HCT116 (cell line): ENCODE data around the gene SLC2A1. TPM values are rescaled to one million over a fixed set of nuclear protein-coding genes. Genes with fewer than 3 reads are reported as not detected.

Source experiments
- ATAC-seq: fragments of 200-7000 bp; cut with Tn5 transposase; 2 replicates; pipeline ENCODE4 v1.9.1; 2020; ENCODE audit warnings: mild to moderate bottlenecking, moderate library complexity
- BruUV-seq: library from RNA; stranded (reverse); fragments of 400-500 nt; replicated peaks from 2 replicates; lab custom pipeline; 2021; lab: Mats Ljungman, UMichigan
- CTCF ChIA-PET: fragments of 300-600 bp; sonication (Branson Sonifier 250); formaldehyde crosslinking; loops from one replicate; lab custom pipeline; 2021; ENCODE audit warnings: antibody characterized with exemption; lab: Charles Lee
- POLR2A ChIA-PET: fragments of 300-600, 350-600 bp; sonication (Branson Sonifier 250); formaldehyde crosslinking; loops from one replicate; lab custom pipeline; 2021; ENCODE audit warnings: antibody characterized with exemption; lab: Charles Lee
- RAD21 ChIA-PET, 2 experiments: fragments of 300-600 bp; sonication (Branson Sonifier 250); formaldehyde crosslinking; loops; one replicate each; lab custom pipeline; 2023; ENCODE audit warnings: low total read pairs in 2 of 2; ENCODE audit not compliant: uncharacterized antibody in 2 of 2, unreplicated experiment in 2 of 2, low non-redundant PET in 1 of 2; lab: Charles Lee
- DNase-seq: peaks from one replicate; pipeline ENCODE4 v3.0.0-alpha.2; 2010; ENCODE audit warnings: low read depth, low spot score
- H2AFZ ChIP-seq: fragments of 200-600 bp; shearing (Covaris generic), sonication (generic); 2 replicates; pipeline ENCODE4 v1.6.1; 2017; ENCODE audit warnings: low read depth, mixed run types, mixed read lengths, antibody characterized with exemption, low read length; ENCODE audit not compliant: poor library complexity, severe bottlenecking
- H3K27ac ChIP-seq: 2 replicates; pipeline ENCODE4 v1.5.1; 2012; ENCODE audit warnings: low read depth, low read length
- H3K27me3 ChIP-seq: fragments of 200-600 bp; sonication (generic); 2 replicates; pipeline ENCODE4 v1.6.1; 2016; ENCODE audit warnings: mixed run types, low read length, mixed read lengths; ENCODE audit not compliant: insufficient read depth
- H3K36me3 ChIP-seq, 2 experiments: fragments of 200-500 bp in 1 of 2; fragments of 200-600 bp in 1 of 2; sonication (Bioruptor generic) in 1 of 2; sonication (generic) in 1 of 2; 2 replicates each; pipeline versions ENCODE4 v1.5.1 to v1.6.1; 2014 to 2016; ENCODE audit warnings: low read length in 2 of 2, inconsistent platforms in 1 of 2, mixed read lengths in 1 of 2, mixed run types in 1 of 2; ENCODE audit not compliant: insufficient read depth in 2 of 2, control insufficient read depth in 1 of 2
- H3K4me1 ChIP-seq, 2 experiments: fragments of 200-600 bp in 1 of 2; sonication (generic) in 1 of 2; 2 replicates each; pipeline versions ENCODE4 v1.5.1 to v1.6.1; 2012 to 2017; ENCODE audit warnings: low read length in 2 of 2, inconsistent platforms in 1 of 2, mild to moderate bottlenecking in 1 of 2, mixed read lengths in 1 of 2, mixed run types in 1 of 2, moderate library complexity in 1 of 2; ENCODE audit not compliant: insufficient read depth in 2 of 2, control insufficient read depth in 1 of 2
- H3K4me2 ChIP-seq: fragments of 200-600 bp; sonication (generic); 2 replicates; pipeline ENCODE4 v1.6.1; 2017; ENCODE audit warnings: mixed run types, low read length, mixed read lengths
- H3K4me3 ChIP-seq, 2 experiments: fragments of 200-600 bp in 1 of 2; sonication (generic) in 1 of 2; replicated peaks in 1 of 2; 2 replicates each; pipeline ENCODE4 v1.5.1; 2011 to 2016; ENCODE audit warnings: low read length in 2 of 2, control low read depth in 1 of 2, low read depth in 1 of 2, mild to moderate bottlenecking in 1 of 2, mixed read lengths in 1 of 2, mixed run types in 1 of 2
- H3K79me2 ChIP-seq: fragments of 200-600 bp; sonication (generic); 2 replicates; pipeline ENCODE4 v1.6.1; 2017; ENCODE audit warnings: mild to moderate bottlenecking, mixed run types, low read length, moderate library complexity, mixed read lengths; ENCODE audit not compliant: insufficient read depth
- H3K9ac ChIP-seq: fragments of 200-600 bp; sonication (generic); 2 replicates; pipeline ENCODE4 v1.6.1; 2016; ENCODE audit warnings: low read length, mixed read lengths
- H3K9me2 ChIP-seq: fragments of 200-600 bp; sonication (generic), shearing (Covaris generic); 2 replicates; pipeline ENCODE4 v1.6.1; 2017; ENCODE audit warnings: mixed run types, mild to moderate bottlenecking, moderate library complexity; ENCODE audit not compliant: insufficient read depth
- H3K9me3 ChIP-seq, 2 experiments: fragments of 200-500 bp in 1 of 2; fragments of 200-600 bp in 1 of 2; sonication (Bioruptor generic) in 1 of 2; sonication (generic) in 1 of 2; 2 replicates each; pipeline ENCODE4 v1.6.1; 2014 to 2017; ENCODE audit warnings: low read length in 2 of 2, mixed read lengths in 2 of 2, inconsistent platforms in 1 of 2, low read depth in 1 of 2, mild to moderate bottlenecking in 1 of 2, mixed run types in 1 of 2, moderate library complexity in 1 of 2; ENCODE audit not compliant: control insufficient read depth in 1 of 2, insufficient read depth in 1 of 2
- H4K20me1 ChIP-seq: fragments of 200-600 bp; sonication (generic), shearing (Covaris generic); 2 replicates; pipeline ENCODE4 v1.6.1; 2017; ENCODE audit warnings: mixed run types, mild to moderate bottlenecking, moderate library complexity; ENCODE audit not compliant: insufficient read depth
- CBX3 ChIP-seq: IDR thresholded peaks from 2 replicates; pipeline ENCODE4 v1.6.1; 2012; ENCODE audit warnings: low read depth
- CEBPB ChIP-seq: IDR thresholded peaks from 2 replicates; pipeline ENCODE4 v1.6.1; 2012; ENCODE audit warnings: low read depth
- EGR1 ChIP-seq: IDR thresholded peaks from 2 replicates; pipeline ENCODE4 v1.6.1; 2012; ENCODE audit warnings: low read depth
- ELF1 ChIP-seq: IDR thresholded peaks from 2 replicates; pipeline ENCODE4 v1.6.1; 2012; ENCODE audit warnings: low read depth, borderline replicate concordance
- EZH2 ChIP-seq: fragments of 200-600 bp; sonication (generic); IDR thresholded peaks from 2 replicates; pipeline ENCODE4 v1.6.1; 2017; ENCODE audit warnings: antibody characterized with exemption, mixed run types
- EZH2phosphoT487 ChIP-seq: fragments of 200-600 bp; IDR thresholded peaks from 2 replicates; pipeline ENCODE4 v1.6.1; 2018; ENCODE audit warnings: antibody characterized with exemption, borderline replicate concordance
- FOSL1 ChIP-seq: IDR thresholded peaks from 2 replicates; pipeline ENCODE4 v1.6.1; 2012; ENCODE audit warnings: low read depth
- JUND ChIP-seq: IDR thresholded peaks from 2 replicates; pipeline ENCODE4 v1.6.1; 2012
- POLR2A ChIP-seq: IDR thresholded peaks from 2 replicates; pipeline ENCODE4 v1.7.0; 2011; ENCODE audit warnings: borderline replicate concordance; ENCODE audit not compliant: insufficient read depth, insufficient read length; ENCODE audit errors: extremely low read depth
- SIN3A ChIP-seq: IDR thresholded peaks from 2 replicates; pipeline ENCODE4 v1.6.1; 2012; ENCODE audit warnings: low read depth
- SRF ChIP-seq: IDR thresholded peaks from 2 replicates; pipeline ENCODE4 v1.6.1; 2012; ENCODE audit warnings: low read depth
- TCF7L2 ChIP-seq: IDR thresholded peaks from 2 replicates; pipeline ENCODE4 v1.7.0; 2011; ENCODE audit warnings: borderline replicate concordance, inconsistent platforms; ENCODE audit not compliant: insufficient read depth, insufficient read length; ENCODE audit errors: extremely low read depth
- YY1 ChIP-seq: IDR thresholded peaks from 2 replicates; pipeline ENCODE4 v1.6.1; 2011; ENCODE audit warnings: low read length, low read depth, moderate library complexity, mild to moderate bottlenecking; ENCODE audit not compliant: insufficient replicate concordance; ENCODE audit errors: extremely low read depth
- ZNF274 ChIP-seq: fragments of 200-500 bp; sonication (Bioruptor generic); IDR thresholded peaks from 2 replicates; pipeline ENCODE4 v1.6.1; 2014; ENCODE audit warnings: mild to moderate bottlenecking, low read depth, low read length, inconsistent platforms
- intact Hi-C: fragments of 100-400 bp; cut with micrococcal nuclease; formaldehyde crosslinking; loops from 2 replicates; pipeline ENCODE4 v1.10.0; 2022
- total RNA-seq: library from RNA; stranded (reverse); gene quantifications from one replicate; pipeline ENCODE4 v1.2.1, GENCODE V29; 2021; ENCODE audit not compliant: unreplicated experiment
- TF ChIP-seq, protein P1 (sequence below), 3 experiments: fragments of 200-600 bp in 1 of 3; sonication (generic) in 1 of 3; IDR thresholded peaks in 2 of 3; conservative IDR thresholded peaks in 1 of 3; 2 replicates each; pipeline ENCODE4 v1.5.1; 2012 to 2017; ENCODE audit warnings: low read depth in 2 of 3, low read length in 2 of 3, antibody characterized with exemption in 1 of 3, borderline replicate concordance in 1 of 3, control low read depth in 1 of 3, mild to moderate bottlenecking in 1 of 3, mixed read lengths in 1 of 3, mixed run types in 1 of 3, moderate library complexity in 1 of 3; ENCODE audit not compliant: insufficient read depth in 1 of 3
- TF ChIP-seq, protein P2 (sequence below): IDR thresholded peaks from 2 replicates; pipeline ENCODE4 v1.6.1; 2012
- TF ChIP-seq, protein P3 (sequence below): IDR thresholded peaks from 2 replicates; pipeline ENCODE4 v1.6.1; 2012; ENCODE audit warnings: low read depth
- TF ChIP-seq, protein P4 (sequence below): IDR thresholded peaks from 2 replicates; pipeline ENCODE4 v1.6.1; 2012

The SLC2A1 gene
- total RNA-seq, 1 experiment from 2014 or later = 248 TPM

DNA sequence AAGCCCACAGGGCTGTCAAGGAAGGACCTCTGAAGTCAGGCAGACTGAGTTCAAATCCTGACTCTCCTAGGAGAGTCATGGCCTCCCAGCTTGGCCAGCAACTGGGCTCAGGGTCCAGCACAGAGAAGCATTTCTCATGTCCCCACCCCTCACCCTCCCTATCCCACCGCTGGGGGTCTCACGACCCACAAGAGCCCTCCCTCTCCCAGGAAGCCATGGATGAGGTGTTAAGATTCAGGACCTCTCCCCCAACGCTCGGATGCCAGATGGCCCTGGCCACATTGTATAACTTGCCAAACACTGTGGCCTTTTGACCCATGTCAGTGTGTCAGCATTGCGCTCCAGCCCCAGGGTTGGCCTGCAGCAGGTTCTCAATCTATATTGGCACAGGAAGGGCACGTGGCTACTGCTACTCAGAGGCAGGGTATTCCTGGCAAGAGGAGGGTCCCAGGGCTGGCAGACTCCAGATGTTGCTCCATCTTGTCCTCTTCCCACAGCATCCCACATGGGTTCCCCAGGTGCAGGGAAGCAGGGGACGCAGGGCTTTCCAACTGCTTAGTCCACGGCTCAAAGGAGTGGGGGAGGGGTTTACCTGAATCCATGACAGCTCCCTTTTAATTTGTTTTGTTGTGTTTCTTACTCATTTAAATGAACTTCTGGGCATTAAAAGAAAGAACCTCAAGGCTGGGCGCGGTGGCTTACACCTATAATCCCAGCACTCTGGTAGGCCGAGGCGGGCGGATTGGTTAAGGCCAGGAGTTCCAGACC, 10.5 kb downstream of the SLC2A1 start:
- POLR2A ChIA-PET = interaction anchor here (1.4 kb wide), 1 partner anchor 11 kb away, joined by 4 read pairs; no protein-coding TSS in a partner anchor

More for the DNA sequence above, 10.5 kb downstream of the SLC2A1 start:
- no peak overlapping the region for H3K9ac ChIP-seq
- H3K79me2 ChIP-seq = peaks cover 98% of the 10 kb centered on the region
- no peaks in the 10 kb centered on the region for H4K20me1 ChIP-seq
- ATAC-seq = no peak
- no peaks in the 10 kb centered on the region for H3K9me3 ChIP-seq
- TF ChIP-seq TCF7L2 = no peak
- TF ChIP-seq, protein P1, sequence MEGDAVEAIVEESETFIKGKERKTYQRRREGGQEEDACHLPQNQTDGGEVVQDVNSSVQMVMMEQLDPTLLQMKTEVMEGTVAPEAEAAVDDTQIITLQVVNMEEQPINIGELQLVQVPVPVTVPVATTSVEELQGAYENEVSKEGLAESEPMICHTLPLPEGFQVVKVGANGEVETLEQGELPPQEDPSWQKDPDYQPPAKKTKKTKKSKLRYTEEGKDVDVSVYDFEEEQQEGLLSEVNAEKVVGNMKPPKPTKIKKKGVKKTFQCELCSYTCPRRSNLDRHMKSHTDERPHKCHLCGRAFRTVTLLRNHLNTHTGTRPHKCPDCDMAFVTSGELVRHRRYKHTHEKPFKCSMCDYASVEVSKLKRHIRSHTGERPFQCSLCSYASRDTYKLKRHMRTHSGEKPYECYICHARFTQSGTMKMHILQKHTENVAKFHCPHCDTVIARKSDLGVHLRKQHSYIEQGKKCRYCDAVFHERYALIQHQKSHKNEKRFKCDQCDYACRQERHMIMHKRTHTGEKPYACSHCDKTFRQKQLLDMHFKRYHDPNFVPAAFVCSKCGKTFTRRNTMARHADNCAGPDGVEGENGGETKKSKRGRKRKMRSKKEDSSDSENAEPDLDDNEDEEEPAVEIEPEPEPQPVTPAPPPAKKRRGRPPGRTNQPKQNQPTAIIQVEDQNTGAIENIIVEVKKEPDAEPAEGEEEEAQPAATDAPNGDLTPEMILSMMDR (IDR thresholded peaks at IDR 0.05 in 2 of 3, conservative IDR thresholded peaks at IDR 0.05 in 1 of 3; ENCODE audit: borderline replicate concordance in 1 of 3, insufficient read depth in 1 of 3, low read depth in 2 of 3, low read length in 2 of 3) = no peak
- TF ChIP-seq EGR1 = no peak
- TF ChIP-seq YY1 = no peak
- TF ChIP-seq, protein P2, sequence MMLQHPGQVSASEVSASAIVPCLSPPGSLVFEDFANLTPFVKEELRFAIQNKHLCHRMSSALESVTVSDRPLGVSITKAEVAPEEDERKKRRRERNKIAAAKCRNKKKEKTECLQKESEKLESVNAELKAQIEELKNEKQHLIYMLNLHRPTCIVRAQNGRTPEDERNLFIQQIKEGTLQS = no peak
- no peak for TF ChIP-seq EZH2
- no peak for TF ChIP-seq POLR2A
- no peak for TF ChIP-seq ZNF274
- no peak for TF ChIP-seq JUND
- no peak for TF ChIP-seq FOSL1
- no peak for TF ChIP-seq EZH2phosphoT487
- no peak for TF ChIP-seq CEBPB
- TF ChIP-seq, protein P3, sequence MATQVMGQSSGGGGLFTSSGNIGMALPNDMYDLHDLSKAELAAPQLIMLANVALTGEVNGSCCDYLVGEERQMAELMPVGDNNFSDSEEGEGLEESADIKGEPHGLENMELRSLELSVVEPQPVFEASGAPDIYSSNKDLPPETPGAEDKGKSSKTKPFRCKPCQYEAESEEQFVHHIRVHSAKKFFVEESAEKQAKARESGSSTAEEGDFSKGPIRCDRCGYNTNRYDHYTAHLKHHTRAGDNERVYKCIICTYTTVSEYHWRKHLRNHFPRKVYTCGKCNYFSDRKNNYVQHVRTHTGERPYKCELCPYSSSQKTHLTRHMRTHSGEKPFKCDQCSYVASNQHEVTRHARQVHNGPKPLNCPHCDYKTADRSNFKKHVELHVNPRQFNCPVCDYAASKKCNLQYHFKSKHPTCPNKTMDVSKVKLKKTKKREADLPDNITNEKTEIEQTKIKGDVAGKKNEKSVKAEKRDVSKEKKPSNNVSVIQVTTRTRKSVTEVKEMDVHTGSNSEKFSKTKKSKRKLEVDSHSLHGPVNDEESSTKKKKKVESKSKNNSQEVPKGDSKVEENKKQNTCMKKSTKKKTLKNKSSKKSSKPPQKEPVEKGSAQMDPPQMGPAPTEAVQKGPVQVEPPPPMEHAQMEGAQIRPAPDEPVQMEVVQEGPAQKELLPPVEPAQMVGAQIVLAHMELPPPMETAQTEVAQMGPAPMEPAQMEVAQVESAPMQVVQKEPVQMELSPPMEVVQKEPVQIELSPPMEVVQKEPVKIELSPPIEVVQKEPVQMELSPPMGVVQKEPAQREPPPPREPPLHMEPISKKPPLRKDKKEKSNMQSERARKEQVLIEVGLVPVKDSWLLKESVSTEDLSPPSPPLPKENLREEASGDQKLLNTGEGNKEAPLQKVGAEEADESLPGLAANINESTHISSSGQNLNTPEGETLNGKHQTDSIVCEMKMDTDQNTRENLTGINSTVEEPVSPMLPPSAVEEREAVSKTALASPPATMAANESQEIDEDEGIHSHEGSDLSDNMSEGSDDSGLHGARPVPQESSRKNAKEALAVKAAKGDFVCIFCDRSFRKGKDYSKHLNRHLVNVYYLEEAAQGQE = no peak
- no peak for TF ChIP-seq CBX3
- TF ChIP-seq, protein P4, sequence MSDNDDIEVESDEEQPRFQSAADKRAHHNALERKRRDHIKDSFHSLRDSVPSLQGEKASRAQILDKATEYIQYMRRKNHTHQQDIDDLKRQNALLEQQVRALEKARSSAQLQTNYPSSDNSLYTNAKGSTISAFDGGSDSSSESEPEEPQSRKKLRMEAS = no peak
- TF ChIP-seq SRF = no peak
- TF ChIP-seq ELF1 = no peak
- TF ChIP-seq SIN3A = no peak
- no peaks in the 10 kb centered on the region for H3K9me2 ChIP-seq
- ChIA-PET CTCF (interaction anchor here (1.0 kb wide), 1 partner anchor 17 kb away, joined by 3 read pairs; no protein-coding TSS in a partner anchor), RAD21 (no interaction called here)
- no peak overlapping the region for H2AFZ ChIP-seq
- H3K4me1 ChIP-seq = peaks cover 76 to 98% of the 10 kb centered on the region in 2 experiments
- H3K27me3 ChIP-seq = no peaks in the 10 kb centered on the region
- H3K36me3 ChIP-seq = peaks cover 0 to 12% of the 10 kb centered on the region in 2 experiments; a peak in 1 of 4 replicates
- peak overlapping the region; percentile 81; the same call in 1 of the 2 replicates for H3K4me2 ChIP-seq
- DNase-seq = no peak
- H3K4me3 ChIP-seq = no peak overlapping the region
- intact Hi-C loops = no loop called here
- H3K27ac ChIP-seq = peak overlapping the region; percentile 84; the same call in 1 of the 2 replicates
- no TSS peak for BruUV-seq
